ENCODE data around the gene GZMM. TPM values are rescaled to one million over a fixed set of nuclear protein-coding genes. Genes with fewer than 3 reads are reported as not detected.

The GZMM gene
- total RNA-seq, 2 donors from 2014 or later = 0.61 to 1.0 TPM

DNA sequence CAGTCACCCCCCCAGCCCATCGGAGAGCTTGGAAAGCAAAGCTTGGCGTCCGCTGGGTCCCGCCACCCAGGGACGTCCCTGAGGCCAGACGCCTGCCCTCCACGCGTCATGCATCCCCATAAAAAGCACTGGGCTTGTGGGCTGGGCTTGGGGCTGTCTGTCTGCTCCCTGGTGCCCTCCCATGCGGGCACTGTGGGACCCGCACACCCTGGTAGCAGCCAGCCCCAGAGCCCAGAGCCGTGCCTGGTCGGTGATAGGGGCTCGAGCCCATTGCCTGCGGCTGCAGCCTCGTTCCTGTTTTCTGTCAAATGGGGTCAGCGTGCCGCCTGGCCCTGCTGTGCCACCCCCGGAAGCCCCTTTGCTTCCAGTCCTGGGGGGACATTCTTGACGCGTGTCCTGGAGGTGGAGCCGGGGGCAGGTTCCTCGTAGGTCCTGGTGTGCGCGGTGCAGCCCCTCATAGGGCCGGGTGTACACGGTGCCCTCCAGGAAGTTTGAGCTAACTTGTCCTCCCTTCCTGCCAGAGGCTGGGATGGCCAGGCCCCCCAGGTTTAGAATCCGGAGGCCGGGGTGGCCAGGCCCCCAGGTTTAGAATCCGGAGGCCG, 4.3 kb upstream of the GZMM start:
- H3K27ac ChIP-seq = no peak overlapping the region
- no peak overlapping the region for H3K9ac ChIP-seq (ENCODE audit: low read depth in 2 of 2, low read length in 2 of 2)
- TF ChIP-seq, protein P1, sequence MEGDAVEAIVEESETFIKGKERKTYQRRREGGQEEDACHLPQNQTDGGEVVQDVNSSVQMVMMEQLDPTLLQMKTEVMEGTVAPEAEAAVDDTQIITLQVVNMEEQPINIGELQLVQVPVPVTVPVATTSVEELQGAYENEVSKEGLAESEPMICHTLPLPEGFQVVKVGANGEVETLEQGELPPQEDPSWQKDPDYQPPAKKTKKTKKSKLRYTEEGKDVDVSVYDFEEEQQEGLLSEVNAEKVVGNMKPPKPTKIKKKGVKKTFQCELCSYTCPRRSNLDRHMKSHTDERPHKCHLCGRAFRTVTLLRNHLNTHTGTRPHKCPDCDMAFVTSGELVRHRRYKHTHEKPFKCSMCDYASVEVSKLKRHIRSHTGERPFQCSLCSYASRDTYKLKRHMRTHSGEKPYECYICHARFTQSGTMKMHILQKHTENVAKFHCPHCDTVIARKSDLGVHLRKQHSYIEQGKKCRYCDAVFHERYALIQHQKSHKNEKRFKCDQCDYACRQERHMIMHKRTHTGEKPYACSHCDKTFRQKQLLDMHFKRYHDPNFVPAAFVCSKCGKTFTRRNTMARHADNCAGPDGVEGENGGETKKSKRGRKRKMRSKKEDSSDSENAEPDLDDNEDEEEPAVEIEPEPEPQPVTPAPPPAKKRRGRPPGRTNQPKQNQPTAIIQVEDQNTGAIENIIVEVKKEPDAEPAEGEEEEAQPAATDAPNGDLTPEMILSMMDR (IDR thresholded peaks at IDR 0.05) = no peak
- intact Hi-C loops (cut with DNase I) = no loop called here
- H3K4me3 ChIP-seq = no peak overlapping the region
- H3K27me3 ChIP-seq = no peaks in the 10 kb centered on the region
- peaks cover 3% of the 10 kb centered on the region for H3K4me1 ChIP-seq
- H3K36me3 ChIP-seq = peaks cover 5% of the 10 kb centered on the region
- H3K9me3 ChIP-seq = no peaks in the 10 kb centered on the region
- no peak for DNase-seq

DNA sequence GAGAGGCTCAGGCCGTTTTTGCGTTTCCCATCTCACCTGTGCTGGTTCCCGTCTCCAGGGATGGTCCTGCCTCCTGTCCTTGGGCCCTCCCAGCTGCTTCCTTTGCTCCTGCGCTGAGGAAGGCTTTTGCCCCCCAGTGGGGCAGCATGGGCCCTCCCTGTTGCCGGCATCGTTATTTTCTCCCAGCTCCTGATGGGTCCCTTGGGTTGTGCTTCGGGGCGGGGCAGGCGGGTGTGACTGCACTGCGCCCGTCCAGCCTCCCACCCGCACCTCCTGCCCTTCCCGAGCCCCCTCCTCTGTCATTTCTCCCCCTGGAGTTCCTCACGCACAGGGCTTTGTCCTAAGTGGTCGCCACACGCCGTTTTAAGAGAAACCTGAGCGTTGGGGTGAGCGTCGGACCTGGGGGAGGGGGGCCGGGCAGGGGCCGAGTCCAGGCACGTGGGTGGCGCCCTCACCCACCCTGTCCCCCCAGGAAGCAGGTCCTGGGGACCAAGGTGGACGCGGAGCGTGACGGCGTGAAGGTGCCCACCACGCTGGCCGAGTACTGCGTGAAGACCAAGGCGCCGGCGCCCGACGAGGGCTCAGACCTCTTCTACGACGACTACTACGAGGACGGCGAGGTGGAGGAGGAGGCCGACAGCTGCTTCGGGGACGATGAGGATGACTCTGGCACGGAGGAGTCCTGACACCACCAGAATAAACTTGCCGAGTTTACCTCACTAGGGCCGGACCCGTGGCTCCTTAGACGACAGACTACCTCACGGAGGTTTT, 2.8 kb upstream of the GZMM start:
- no peaks in the 10 kb centered on the region for H3K27me3 ChIP-seq
- no peak overlapping the region for H3K27ac ChIP-seq
- H3K4me3 ChIP-seq = no peak overlapping the region
- H3K9me3 ChIP-seq = no peaks in the 10 kb centered on the region
- no peaks in the 10 kb centered on the region for H3K4me1 ChIP-seq
- TF ChIP-seq, protein P1 (IDR thresholded peaks at IDR 0.05) = no peak
- intact Hi-C loops (cut with DNase I) = no loop called here
- DNase-seq = no peak
- no peak overlapping the region for H3K9ac ChIP-seq (ENCODE audit: low read depth in 2 of 2, low read length in 2 of 2)
- H3K36me3 ChIP-seq = peaks cover 5% of the 10 kb centered on the region

DNA sequence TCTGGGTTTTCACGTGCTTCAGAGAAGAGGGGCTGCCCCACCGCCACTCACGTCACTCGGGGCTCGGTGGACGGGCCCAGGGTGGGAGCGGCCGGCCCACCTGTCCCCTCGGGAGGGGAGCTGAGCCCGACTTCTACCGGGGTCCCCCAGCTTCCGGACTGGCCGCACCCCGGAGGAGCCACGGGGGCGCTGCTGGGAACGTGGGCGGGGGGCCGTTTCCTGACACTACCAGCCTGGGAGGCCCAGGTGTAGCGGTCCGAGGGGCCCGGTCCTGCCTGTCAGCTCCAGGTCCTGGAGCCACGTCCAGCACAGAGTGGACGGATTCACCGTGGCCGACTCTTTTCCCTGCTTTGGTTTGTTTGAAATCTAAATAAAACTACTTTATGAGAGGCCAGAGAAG, 2.2 kb upstream of the GZMM start:
- intact Hi-C loops (cut with DNase I) = no loop called here
- Histone ChIP-seq H3K36me3 (peaks cover 5% of the 10 kb centered on the region), H3K9me3 (no peaks in the 10 kb centered on the region), H3K27ac (no peak overlapping the region), H3K4me1 (no peaks in the 10 kb centered on the region), H3K9ac (ENCODE audit: low read depth in 2 of 2, low read length in 2 of 2) (no peak overlapping the region), H3K27me3 (no peaks in the 10 kb centered on the region), H3K4me3 (no peak overlapping the region)
- TF ChIP-seq, protein P1 (IDR thresholded peaks at IDR 0.05) = no peak
- DNase-seq = no peak

DNA sequence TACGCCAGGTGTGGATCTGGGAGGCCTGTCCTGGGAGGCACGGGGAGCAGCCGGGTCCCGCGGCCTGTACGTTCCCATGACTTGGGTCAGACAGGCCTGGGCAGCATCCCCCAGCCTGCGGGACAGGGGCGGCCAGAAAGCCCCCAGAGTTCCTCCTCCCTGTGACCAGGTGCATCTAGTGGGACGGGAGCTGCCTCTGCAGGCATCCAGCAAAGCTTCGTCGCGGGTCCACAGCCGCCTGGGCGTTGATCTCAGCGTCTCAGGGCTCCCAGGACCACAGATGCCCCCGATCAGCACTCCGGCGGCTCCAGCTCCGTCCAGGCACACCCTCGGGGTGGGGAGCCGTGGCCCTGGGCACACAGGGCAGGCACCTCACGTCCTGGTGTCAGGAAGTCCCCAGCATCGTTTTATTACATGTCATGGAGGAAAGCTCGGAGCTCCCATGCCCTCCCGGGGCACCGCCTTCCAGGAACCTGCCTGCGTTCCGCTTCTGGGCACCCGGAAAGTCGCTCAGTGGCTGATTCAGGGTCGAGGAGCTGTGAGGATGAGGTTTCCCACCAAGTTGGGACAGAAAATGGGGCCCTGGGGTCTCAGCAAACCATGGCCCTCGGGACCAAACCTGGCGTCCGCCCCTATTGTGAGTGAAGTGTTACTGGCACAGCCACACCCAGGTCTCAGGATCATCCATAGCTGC, 1.5 kb upstream of the GZMM start:
- no peak overlapping the region for H3K9ac ChIP-seq (ENCODE audit: low read depth in 2 of 2, low read length in 2 of 2)
- no peak for DNase-seq
- intact Hi-C loops (cut with DNase I) = no loop called here
- H3K9me3 ChIP-seq = no peaks in the 10 kb centered on the region
- H3K27ac ChIP-seq = no peak overlapping the region
- TF ChIP-seq, protein P1 (IDR thresholded peaks at IDR 0.05) = no peak
- no peaks in the 10 kb centered on the region for H3K27me3 ChIP-seq
- peaks cover 5% of the 10 kb centered on the region for H3K36me3 ChIP-seq
- H3K4me3 ChIP-seq = no peak overlapping the region
- no peaks in the 10 kb centered on the region for H3K4me1 ChIP-seq

DNA sequence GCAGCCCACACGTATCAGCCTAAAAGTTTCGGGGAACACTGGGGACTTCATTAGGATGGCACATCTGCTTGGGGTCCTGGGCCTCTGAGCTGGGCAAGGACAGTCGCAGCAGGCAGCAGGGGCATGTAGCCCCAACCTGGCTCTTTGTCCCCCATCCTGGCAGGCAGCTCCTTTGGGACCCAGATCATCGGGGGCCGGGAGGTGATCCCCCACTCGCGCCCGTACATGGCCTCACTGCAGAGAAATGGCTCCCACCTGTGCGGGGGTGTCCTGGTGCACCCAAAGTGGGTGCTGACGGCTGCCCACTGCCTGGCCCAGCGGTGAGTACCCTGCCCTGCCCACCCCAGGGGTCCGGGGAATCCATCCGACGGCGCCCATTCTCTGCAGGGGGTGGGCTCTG, 3.3 kb downstream of the GZMM start:
- no peaks in the 10 kb centered on the region for H3K36me3 ChIP-seq
- H3K4me1 ChIP-seq = no peaks in the 10 kb centered on the region
- intact Hi-C loops (cut with DNase I) = no loop called here
- no peak overlapping the region for H3K27ac ChIP-seq
- H3K4me3 ChIP-seq = no peak overlapping the region
- DNase-seq = no peak
- H3K9me3 ChIP-seq = no peaks in the 10 kb centered on the region
- no peaks in the 10 kb centered on the region for H3K27me3 ChIP-seq
- TF ChIP-seq, protein P1 (IDR thresholded peaks at IDR 0.05) = no peak
- no peak overlapping the region for H3K9ac ChIP-seq (ENCODE audit: low read depth in 2 of 2, low read length in 2 of 2)

Measured in colonic mucosa (tissue), 4 donors.